ENCODE results near the gene LRP2. TPM values are rescaled to one million over a fixed set of nuclear protein-coding genes. Genes with fewer than 3 reads are reported as not detected.

Gene LRP2
- total and polyA plus RNA-seq, 10 of the 15 experiments (the other 5 are each of a cell fraction or from before 2014, with no cell fraction given): 0.01 to 0.19 (median 0.06) TPM; not detected in 5

- TF ChIP-seq IKZF2 (IDR thresholded peaks at IDR 0.05) (no peak), ELK1 (IDR thresholded peaks at IDR 0.05; ENCODE audit: low read depth, low read length) (no peak), ZBTB33 (IDR thresholded peaks at IDR 0.05) (no peak), RELB (IDR thresholded peaks at IDR 0.05; ENCODE audit: low read depth) (no peak)
These were observed 184.0 kb downstream of the LRP2 start (continued) for GRCh38 chr2:169178364-169178763.

GRCh38 chr2:169175112-169175511 is 187.2 kb downstream of the LRP2 start:
- WGBS (ENCODE audit: insufficient coverage, insufficient replicate concordance, low lambda C conversion rate, missing lambda C conversion rate): 70% methylated on average over 10 of the region's 10 CpGs
- ChIA-PET SMC1A (ENCODE audit: uncharacterized antibody, unreplicated experiment) (no interaction called here), CTCF (no interaction called here), RAD21 (ENCODE audit: unreplicated experiment) (no interaction called here), POLR2A (no interaction called here)
- Histone ChIP-seq H4K20me1 (ENCODE audit: control insufficient read depth, insufficient read depth) (no peaks in the 10 kb centered on the region), H3K4me1 (ENCODE audit: control insufficient read depth, insufficient read depth, low read length) (no peaks in the 10 kb centered on the region), H3K4me2 (ENCODE audit: control insufficient read depth, insufficient read depth) (no peak overlapping the region), H3K27me3 (replicated peaks in 1 of 2; ENCODE audit: control insufficient read depth in 2 of 2, insufficient read depth in 2 of 2, low read length in 1 of 2) (no peaks in the 10 kb centered on the region; a peak in 2 of 4 replicates), H2AFZ (ENCODE audit: control insufficient read depth, low read depth, low read length) (no peak overlapping the region), H3K79me2 (ENCODE audit: control insufficient read depth, insufficient read depth, low read length) (no peaks in the 10 kb centered on the region), H3K9ac (ENCODE audit: control insufficient read depth, insufficient read depth, low read length) (no peak overlapping the region), H3K36me3 (ENCODE audit: control insufficient read depth in 2 of 2, insufficient read depth in 2 of 2, low read length in 1 of 2) (no peaks in the 10 kb centered on the region), H3K4me3 (no peak overlapping the region), H3K27ac (ENCODE audit: control insufficient read depth, insufficient read depth) (no peak overlapping the region), H3K9me3 (replicated peaks; ENCODE audit: control insufficient read depth, insufficient read depth, low read length) (no peaks in the 10 kb centered on the region)
- no TSS peak for BruUV-seq (replicated peaks)
- intact Hi-C loops (cut with micrococcal nuclease; ENCODE audit: unreplicated experiment): no loop called here
- TF ChIP-seq HDGF (IDR thresholded peaks at IDR 0.05) (no peak), E4F1 (IDR thresholded peaks at IDR 0.05; ENCODE audit: borderline replicate concordance, partially characterized antibody) (no peak), GABPA (IDR thresholded peaks at IDR 0.05; ENCODE audit: low read depth) (no peak), KLF5 (IDR thresholded peaks at IDR 0.05; ENCODE audit: partially characterized antibody) (no peak), ATF7 (IDR thresholded peaks at IDR 0.05; ENCODE audit: low read depth) (no peak), FOXM1 (IDR thresholded peaks at IDR 0.05; ENCODE audit: low read depth, low read length) (no peak), RCOR1 (conservative IDR thresholded peaks at IDR 0.05; ENCODE audit: low read depth, low read length) (no peak), CHD1 (IDR thresholded peaks at IDR 0.05; ENCODE audit: low read depth, low read length) (no peak), SUZ12 (IDR thresholded peaks at IDR 0.05; ENCODE audit: unreplicated experiment) (no peak)
- FAIRE-seq (no peak), ATAC-seq (no peak), DNase-seq (ENCODE audit: low read depth, low spot score) (no peak)
- in situ Hi-C loops (cut with MboI): no loop called here

All from GM12878 (cell line).